HL-60/S4 treated with retinoic acid at 250 ng/mL for 4 days and 3 days (cell line): ENCODE measurements around the gene CNIH2.

ENCODE experiments used
- in situ Hi-C: fragments of 300-500 bp; cut with MboI; formaldehyde crosslinking; loops from 2 replicates; pipeline ENCODE4 v1.7.0; 2022; ENCODE audit warnings: low sequenced_read_pairs

CNIH2 gene

DNA sequence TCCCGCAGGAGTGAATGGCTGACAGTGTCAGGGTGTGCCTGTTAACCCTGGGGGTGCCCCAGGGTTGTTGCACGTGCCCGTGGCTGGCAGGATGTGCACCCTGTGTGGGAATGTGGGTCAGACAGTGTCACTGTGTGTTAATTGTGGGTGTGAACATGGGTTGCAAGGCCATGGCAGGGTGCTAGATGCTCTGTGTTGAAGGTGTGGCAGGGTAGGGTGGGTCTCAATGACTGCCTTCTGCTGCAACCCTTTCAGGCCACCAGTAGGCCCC is 50.0 kb downstream of the CNIH2 start:
- in situ Hi-C loops, result no loop called here

DNA sequence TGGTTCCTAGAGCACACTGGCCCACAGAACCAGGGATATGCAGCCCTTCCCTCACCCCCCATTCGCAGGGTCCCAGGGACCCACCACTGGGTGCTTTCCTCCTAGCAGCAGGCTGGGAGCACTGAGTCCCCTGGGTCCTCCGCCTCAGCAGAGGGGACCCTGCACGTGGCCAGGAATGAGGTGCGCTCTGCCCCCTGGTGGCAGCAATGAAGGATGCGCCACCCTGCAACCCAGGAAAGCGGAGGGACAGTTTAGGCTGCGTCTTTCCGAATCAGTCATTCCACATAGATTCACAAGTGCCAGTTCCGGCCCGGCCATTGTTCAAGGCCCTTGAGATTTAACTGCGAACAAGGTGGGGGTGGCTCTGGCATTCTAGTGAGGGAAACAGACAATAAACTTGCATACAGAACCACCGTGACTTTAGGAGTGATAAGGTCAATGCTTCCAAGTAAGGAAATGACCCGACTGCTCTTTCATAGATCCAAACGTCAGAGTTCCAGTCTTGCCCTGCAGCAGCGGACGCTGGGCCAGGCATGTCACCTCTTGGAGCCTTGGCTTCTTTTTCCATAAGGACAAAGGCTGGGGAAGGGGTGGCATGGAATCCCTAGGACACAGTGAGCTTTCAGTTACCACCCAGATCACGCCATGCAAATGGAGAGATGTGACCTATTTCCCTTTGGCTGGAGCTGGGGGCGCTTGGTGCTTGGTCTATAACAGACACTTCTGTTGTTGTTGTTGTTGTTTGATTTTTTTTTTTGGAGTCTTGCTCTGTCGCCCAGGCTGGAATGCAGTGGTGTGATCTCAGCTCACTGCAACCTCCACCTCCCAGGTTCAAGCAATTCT is 50.5 kb downstream of the CNIH2 start:
- in situ Hi-C loops, result no loop called here

DNA sequence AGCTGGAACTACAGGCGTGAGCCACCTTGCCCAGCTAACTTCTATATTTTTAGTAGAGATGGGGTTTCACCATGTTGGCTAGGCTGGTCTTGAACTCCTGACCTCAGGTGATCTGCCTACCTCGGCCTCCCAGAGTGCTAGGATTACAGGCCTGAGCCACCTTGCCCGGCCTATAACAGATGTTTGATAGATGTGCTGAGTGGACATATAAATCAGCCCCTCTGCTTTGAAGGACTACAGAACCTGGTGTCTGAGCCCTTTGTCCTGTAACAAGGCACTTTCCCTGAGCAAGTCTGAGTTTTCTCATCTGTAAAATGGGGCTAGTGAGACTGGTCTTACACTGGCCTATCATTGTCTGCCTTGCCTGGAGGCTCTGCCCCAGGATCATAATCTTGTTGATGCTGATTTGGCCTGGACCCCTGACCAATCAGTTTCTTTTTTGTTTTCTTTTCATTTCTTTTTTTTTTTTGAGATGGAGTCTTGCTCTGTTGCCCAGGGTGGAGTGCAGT is 51.2 kb downstream of the CNIH2 start:
- in situ Hi-C loops, result no loop called here

DNA sequence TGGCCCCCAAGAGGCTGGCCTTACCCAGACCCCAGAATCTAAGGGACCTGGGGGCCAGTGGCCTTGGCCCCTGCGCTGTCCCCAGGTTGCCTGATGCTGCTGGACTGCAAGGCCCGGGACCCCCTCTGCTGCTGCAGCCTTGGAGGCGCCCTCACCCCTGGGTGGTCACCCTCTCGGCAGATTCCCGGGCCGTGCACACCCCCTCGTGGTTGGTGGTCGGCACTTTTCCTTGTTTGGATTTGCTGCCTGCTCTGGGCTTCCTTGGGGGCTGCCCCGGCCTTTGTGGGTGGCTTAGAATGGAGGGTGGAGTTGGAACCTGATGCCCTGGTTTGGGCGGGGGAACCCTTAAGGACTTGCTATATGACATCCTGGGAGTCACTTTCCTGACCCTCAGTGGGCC is 53.0 kb downstream of the CNIH2 start:
- in situ Hi-C loops, result no loop called here

DNA sequence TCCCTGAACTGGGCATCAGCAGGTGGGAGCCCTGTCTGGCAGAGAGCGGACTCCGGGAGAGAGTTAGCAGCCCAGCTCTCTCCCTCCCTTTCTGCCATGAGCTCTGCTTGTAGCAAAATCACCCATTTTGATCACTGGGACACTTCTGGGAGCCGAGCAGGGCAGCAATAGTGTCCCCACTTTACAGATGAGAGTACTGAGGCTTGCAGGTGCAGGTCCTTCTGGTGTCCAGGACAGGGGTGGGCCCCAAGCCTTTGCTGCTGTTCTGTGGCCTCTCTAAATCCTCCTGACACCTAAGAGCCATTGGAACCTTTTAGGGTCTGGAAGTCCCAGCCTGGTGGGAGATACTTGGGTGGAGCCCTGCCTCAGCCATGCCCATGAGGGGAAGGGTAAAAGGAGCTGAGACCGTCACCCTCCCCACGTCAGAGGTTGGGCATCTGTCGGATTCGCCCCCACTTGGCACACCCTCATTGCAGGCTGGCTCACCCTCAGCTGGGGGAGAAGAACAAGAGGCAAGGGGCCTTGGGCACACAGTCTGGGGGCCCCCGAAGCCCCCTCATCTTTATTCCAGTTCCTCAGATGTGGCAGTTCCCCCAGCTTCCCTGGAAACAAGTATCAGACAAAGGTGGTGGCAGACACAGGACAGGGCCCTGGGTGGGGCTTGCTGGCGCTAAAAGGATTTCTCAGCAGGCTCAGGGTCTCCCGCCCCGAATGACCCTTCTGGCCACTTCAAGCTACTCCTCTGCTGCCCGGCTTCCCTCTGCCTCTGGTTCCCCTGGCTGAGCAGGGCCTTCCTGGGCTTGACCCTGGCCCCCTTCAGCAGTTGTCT is 53.8 kb downstream of the CNIH2 start:
- in situ Hi-C loops, result no loop called here

DNA sequence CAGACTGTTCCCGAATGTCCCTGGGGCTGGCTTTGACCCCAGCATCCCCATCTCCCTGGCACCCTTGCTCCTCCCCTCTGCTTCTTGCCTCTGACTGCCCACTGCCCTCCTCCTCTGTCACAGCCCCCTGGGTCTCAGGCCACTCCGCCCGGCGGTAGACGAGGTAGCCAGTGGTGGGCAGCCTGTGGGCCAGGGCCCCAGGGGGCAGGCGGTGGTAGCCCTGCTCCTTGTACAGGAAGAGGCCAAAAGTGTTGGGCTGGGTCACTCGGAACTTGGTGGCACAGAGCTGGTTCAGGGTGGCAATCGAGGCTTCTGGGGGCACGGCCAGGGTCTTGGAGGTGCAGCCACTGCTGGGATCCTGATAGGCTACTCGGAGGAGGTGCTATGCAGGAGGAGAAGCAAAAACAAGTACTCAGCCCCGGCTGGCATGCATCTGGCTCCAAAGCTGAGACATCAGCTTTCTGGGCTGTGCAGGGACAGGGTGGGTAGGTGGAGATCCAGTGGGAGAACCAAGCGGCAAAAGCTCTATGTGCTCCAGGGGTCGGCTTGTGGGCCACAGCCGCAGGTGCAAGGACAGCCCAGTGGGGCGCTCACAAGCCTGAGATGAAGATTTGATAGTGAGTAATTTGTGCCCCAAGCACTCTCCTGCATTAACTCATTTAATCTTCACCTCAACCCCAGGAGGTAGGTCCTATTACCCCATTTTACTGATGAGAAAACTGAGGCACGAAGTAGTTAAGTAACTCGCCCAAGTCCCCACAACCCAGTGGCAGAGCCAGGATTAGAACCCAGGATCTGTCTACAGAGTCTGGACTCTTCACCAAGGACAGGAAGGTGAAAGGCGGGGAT is 54.6 kb downstream of the CNIH2 start:
- in situ Hi-C loops, result no loop called here

DNA sequence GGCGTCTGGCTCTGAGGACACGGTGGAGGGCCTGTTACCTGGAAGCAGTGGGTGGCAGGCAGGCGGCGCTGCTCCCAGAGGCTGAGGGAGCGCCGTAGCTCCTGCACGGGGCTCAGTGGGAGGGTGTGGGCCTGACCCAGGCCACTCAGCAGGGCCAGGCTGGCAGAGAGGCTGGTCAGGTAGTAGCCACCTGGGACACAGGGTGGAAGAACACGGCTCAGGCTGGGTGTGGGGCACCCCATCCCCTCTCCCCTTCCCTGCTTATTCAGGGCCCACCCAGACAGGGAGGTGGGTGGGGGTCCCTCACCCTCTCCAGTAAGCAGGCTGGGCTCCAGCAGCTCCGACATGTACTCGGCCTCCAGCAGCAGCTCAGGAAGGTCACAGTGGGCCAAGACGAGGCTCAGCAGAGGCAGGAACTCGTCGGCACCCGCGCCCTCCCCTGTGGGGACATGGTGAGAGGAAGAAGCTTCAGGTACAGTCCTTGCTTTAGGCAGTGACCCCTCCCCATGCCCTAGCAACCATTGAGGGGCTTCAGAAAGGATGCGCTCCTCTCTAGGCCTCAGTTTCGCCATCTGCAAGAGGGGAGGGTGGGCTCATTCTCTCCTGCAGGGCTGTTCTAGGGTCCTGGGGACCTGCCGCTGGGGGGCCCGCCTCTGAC is 55.4 kb downstream of the CNIH2 start:
- in situ Hi-C loops, result no loop called here
